ENCODE measurements around the gene SFSWAP.

SFSWAP gene

DNA sequence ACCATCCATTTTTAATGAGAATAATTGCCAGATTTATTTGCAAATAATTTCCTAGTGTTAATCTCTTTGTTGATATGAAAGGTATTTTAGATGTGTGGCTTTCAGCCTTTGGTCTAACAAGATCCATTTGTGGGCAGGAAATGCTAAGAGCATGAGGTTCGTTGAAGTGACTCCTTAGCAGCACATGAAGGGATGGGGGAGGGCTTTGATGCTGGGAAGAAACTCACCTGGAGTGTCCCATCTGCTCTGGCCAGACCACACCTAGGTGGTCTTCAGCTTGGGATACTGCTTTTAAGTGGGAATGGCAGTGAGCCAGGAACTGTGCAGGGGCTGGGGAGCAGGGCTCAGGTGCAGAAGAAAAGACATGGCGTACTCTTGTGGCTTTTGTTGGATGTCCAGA, 13.6 kb downstream of the SFSWAP start:
- Histone ChIP-seq H3K27ac (no peak overlapping the region), H3K9me3 (no peaks in the 10 kb centered on the region), H3K4me2 (no peak overlapping the region), H4K20me1 (peaks cover 94% of the 10 kb centered on the region), H3K36me3 (peaks cover 94% of the 10 kb centered on the region), H3K4me1 (no peaks in the 10 kb centered on the region), H3K4me3 (no peak overlapping the region), H3K9ac (no peak overlapping the region), H3K27me3 (no peaks in the 10 kb centered on the region)
- no peak for TF ChIP-seq Cebpa-rat (IDR thresholded peaks at IDR 0.05)

- Histone ChIP-seq H3K36me3 (peaks cover 94% of the 10 kb centered on the region), H3K27me3 (no peaks in the 10 kb centered on the region), H3K4me1 (no peaks in the 10 kb centered on the region), H3K9me3 (no peaks in the 10 kb centered on the region), H4K20me1 (peaks cover 94% of the 10 kb centered on the region), H3K4me3 (no peak overlapping the region), H3K9ac (no peak overlapping the region), H3K27ac (no peak overlapping the region), H3K4me2 (no peak overlapping the region)
- no peak for TF ChIP-seq Cebpa-rat (IDR thresholded peaks at IDR 0.05)
Measured at GRCh38 chr12:131725503-131725902, 14.6 kb downstream of the SFSWAP start.

DNA sequence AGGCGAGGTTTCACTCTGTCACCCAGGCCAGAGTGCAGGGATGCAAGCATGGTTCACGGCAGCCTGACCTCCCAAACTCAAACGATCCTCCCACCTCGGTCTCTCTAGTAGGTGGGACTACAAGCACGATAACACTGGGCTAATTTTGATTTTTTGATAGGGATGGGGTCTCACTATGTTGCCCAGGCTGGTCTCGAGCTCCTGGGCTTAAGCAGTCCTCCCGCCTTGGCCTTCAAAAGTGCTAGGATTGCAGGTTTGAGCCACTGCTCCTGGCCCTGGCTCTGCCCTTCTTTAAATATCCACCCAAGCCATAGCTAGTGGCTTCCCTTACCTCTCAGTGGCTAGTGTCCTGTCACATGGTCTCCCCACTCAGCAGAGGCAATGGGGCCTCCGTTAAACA, 17.8 kb downstream of the SFSWAP start:
- Histone ChIP-seq H3K4me1 (no peaks in the 10 kb centered on the region), H3K9me3 (no peaks in the 10 kb centered on the region), H3K27me3 (no peaks in the 10 kb centered on the region), H3K4me3 (no peak overlapping the region), H3K9ac (no peak overlapping the region), H3K4me2 (no peak overlapping the region), H4K20me1 (peaks cover 96% of the 10 kb centered on the region), H3K27ac (no peak overlapping the region), H3K36me3 (peaks cover 96% of the 10 kb centered on the region)
- TF ChIP-seq Cebpa-rat (IDR thresholded peaks at IDR 0.05): no peak

- Histone ChIP-seq H3K27ac (no peak overlapping the region), H3K36me3 (peaks cover 100% of the 10 kb centered on the region)
- TF ChIP-seq Cebpa-rat (IDR thresholded peaks at IDR 0.05): no peak
Measured at GRCh38 chr12:131729254-131729955, 18.5 kb downstream of the SFSWAP start.

DNA sequence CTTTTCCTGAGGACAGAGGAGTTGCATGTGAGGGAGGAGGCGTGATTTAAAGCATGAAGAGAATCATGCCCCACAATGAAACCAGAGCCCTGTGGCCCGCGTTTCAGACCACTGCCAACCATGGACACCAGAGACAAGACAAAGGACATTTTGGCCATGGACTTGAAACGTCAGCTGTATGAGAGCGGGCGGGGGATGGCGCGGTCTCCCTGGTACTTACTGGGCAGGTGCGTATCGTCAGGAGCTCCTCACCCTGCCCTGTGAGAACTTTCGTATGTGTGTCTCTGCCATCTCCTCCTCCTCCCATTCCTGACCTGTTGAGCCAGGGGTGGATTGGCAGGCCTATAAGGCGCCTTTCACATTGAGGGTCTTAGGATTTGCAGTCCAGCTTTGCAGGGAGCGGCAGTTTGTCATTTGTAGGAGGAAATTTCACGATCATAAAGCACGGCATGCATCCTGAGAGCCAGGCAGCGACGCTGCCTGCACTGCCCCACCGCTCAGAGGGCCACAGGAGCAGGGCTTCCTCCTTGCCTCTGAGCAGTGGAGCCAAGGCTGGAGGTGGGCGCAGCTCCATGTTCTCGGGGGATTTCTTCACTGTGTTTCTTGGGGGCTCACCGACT, 22.2 kb downstream of the SFSWAP start:
- Histone ChIP-seq H3K4me3 (no peak overlapping the region), H3K9me3 (no peaks in the 10 kb centered on the region), H3K27ac (no peak overlapping the region), H3K27me3 (no peaks in the 10 kb centered on the region), H4K20me1 (peaks cover 90% of the 10 kb centered on the region), H3K4me1 (no peaks in the 10 kb centered on the region), H3K4me2 (no peak overlapping the region), H3K9ac (no peak overlapping the region), H3K36me3 (peaks cover 93% of the 10 kb centered on the region)
- no peak for TF ChIP-seq Cebpa-rat (IDR thresholded peaks at IDR 0.05)

More at GRCh38 chr12:131729254-131729955, 18.5 kb downstream of the SFSWAP start:
- Histone ChIP-seq H3K4me1 (no peaks in the 10 kb centered on the region), H3K27me3 (no peaks in the 10 kb centered on the region), H3K9ac (no peak overlapping the region), H3K9me3 (no peaks in the 10 kb centered on the region), H3K4me3 (no peak overlapping the region), H4K20me1 (peaks cover 97% of the 10 kb centered on the region), H3K4me2 (no peak overlapping the region)

DNA sequence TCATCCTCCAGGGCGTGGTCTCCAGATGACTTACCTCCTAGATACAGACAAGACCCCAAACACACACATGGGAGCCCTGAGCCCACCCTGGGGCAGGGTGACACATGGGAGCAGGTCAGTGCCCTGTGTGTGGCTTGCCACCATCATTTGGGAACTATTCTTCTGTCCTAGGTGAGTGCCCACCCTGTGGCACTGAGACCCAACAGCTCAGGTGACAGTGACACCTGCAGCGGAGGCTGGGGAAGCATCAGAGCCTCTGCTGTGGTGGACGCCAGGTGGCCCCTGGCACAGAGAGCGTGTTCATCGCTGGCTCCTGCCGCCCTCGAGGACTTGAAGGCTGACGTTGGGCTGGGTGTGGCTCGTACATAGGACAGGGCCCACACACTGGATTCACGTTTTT, 23.0 kb downstream of the SFSWAP start:
- no peaks in the 10 kb centered on the region for H3K9me3 ChIP-seq
- H3K4me3 ChIP-seq: no peak overlapping the region
- peaks cover 83% of the 10 kb centered on the region for H4K20me1 ChIP-seq
- H3K4me2 ChIP-seq: no peak overlapping the region
- no peaks in the 10 kb centered on the region for H3K4me1 ChIP-seq
- peaks cover 89% of the 10 kb centered on the region for H3K36me3 ChIP-seq
- TF ChIP-seq Cebpa-rat (IDR thresholded peaks at IDR 0.05): no peak
- no peak overlapping the region for H3K9ac ChIP-seq
- H3K27ac ChIP-seq: no peak overlapping the region
- no peaks in the 10 kb centered on the region for H3K27me3 ChIP-seq

DNA sequence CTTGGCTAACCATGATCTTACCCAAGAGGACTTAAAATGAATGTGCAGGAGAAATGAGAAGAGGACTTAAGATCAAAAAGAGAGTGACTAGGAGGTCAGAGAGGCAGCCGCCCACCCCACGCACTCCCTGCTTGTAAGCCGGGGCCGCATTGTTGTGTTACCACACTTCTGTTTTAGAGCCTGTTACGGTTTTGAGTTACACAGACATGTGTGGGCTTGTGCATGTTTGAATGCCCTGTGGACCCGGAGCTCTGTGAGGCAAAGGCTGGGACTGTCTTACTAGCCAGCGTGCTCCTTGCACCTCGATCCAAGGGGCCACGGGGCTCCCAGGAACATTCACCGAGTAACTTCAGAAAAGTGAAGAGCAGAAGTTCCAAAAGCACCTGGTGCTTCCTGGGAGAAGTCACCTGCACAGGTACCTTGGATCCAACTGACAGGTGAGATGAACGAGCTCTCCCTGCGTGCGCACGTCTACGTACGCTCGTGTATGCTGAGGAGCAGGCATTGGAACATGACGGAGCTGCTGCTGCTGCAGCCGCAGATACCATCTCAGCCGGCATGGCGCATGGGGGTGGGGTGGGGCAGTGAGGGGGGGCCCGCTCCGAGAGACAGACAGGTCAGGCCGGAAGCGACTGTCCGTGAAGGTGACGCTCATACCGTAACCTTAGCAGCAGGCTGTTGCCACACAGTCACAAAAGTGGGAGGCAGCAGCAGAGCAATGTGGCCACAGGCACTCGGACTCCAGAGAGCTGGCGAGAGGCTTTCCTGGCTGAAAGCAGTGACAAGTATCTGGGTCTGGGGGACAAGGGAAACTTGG, 23.7 kb downstream of the SFSWAP start:
- H3K27me3 ChIP-seq: no peaks in the 10 kb centered on the region
- H3K4me1 ChIP-seq: no peaks in the 10 kb centered on the region
- no peak overlapping the region for H3K9ac ChIP-seq
- H3K9me3 ChIP-seq: no peaks in the 10 kb centered on the region
- H3K4me3 ChIP-seq: no peak overlapping the region
- no peak for TF ChIP-seq Cebpa-rat (IDR thresholded peaks at IDR 0.05)
- no peak overlapping the region for H3K27ac ChIP-seq
- H3K36me3 ChIP-seq: peaks cover 86% of the 10 kb centered on the region
- peaks cover 77% of the 10 kb centered on the region for H4K20me1 ChIP-seq
- H3K4me2 ChIP-seq: no peak overlapping the region

DNA sequence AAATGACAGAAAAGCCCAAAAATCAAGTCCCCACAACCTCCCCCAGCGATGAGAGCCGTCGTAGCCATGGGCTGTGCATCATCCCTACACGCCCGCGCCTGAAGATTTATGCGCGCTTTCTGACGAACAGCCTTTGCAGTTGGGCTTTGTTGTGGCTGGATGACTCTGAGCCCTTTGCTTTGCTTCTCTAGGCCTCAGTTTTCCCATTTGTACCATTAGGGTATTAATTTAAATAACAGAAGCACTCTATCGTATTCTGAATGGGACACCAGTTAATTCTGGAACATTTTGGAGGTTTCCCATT, 24.2 kb downstream of the SFSWAP start:
- Histone ChIP-seq H3K36me3 (peaks cover 86% of the 10 kb centered on the region), H3K27me3 (no peaks in the 10 kb centered on the region), H3K9ac (no peak overlapping the region), H3K4me1 (no peaks in the 10 kb centered on the region), H3K4me3 (no peak overlapping the region), H3K9me3 (no peaks in the 10 kb centered on the region), H3K4me2 (no peak overlapping the region), H3K27ac (no peak overlapping the region), H4K20me1 (peaks cover 77% of the 10 kb centered on the region)
- no peak for TF ChIP-seq Cebpa-rat (IDR thresholded peaks at IDR 0.05)

- Histone ChIP-seq H4K20me1 (peaks cover 76% of the 10 kb centered on the region), H3K9ac (no peak overlapping the region), H3K27me3 (no peaks in the 10 kb centered on the region), H3K4me2 (no peak overlapping the region), H3K36me3 (peaks cover 86% of the 10 kb centered on the region), H3K27ac (no peak overlapping the region), H3K4me3 (no peak overlapping the region), H3K4me1 (no peaks in the 10 kb centered on the region), H3K9me3 (peaks cover 2% of the 10 kb centered on the region; the same call in 1 of the 2 replicates)
- TF ChIP-seq Cebpa-rat (IDR thresholded peaks at IDR 0.05): no peak
Measured at GRCh38 chr12:131735476-131736445, 24.9 kb downstream of the SFSWAP start.

Data from BLaER1 (cell line).